K562 (cell line): ENCODE data around the gene EVA1A. TPM values are rescaled to one million over a fixed set of nuclear protein-coding genes. Genes with fewer than 3 reads are reported as not detected.

ENCODE experiments used
- ATAC-seq: fragments of 200-7000 bp; cut with Tn5 transposase; 3 replicates; pipeline ENCODE4 v1.9.1; 2020; ENCODE audit warnings: moderate library complexity
- BruUV-seq: library from RNA; stranded (reverse); fragments of 400-500 nt; replicated peaks from 2 replicates; lab custom pipeline; 2021; lab: Mats Ljungman, UMichigan
- CTCF ChIA-PET: fragments of 300-600 bp; formaldehyde crosslinking; extraction: SDS; loops from one replicate; lab custom pipeline; 2021; ENCODE audit warnings: low intra/inter-chr PET ratio; lab: Yijun Ruan, JAX
- POLR2A ChIA-PET: fragments of 300-600, 350-650 bp; sonication (Branson Sonifier 250); formaldehyde crosslinking; extraction: SDS; loops from one replicate; lab custom pipeline; 2021; ENCODE audit warnings: antibody characterized with exemption, inconsistent platforms; lab: Yijun Ruan, JAX
- DNase-seq, 4 experiments: peaks; one replicate each; pipeline versions ENCODE4 v3.0.0 to v3.0.0-alpha.2; 2011 to 2018; ENCODE audit warnings: low spot score in 3 of 4, mixed read lengths in 3 of 4; ENCODE audit errors: extremely low read depth in 1 of 4
- FAIRE-seq: peaks from 2 replicates; lab custom pipeline; 2011; peaks lifted over from hg19 to GRCh38; lab: Jason Lieb, UNC
- H2AFZ ChIP-seq: 2 replicates; pipeline ENCODE4 v1.6.0; 2011; ENCODE audit warnings: low read depth, low read length, control low read depth, inconsistent platforms
- H3K27ac ChIP-seq: fragments of 200-600 bp; 3 replicates; pipeline ENCODE4 v1.8.0; 2011; ENCODE audit warnings: low read depth, mild to moderate bottlenecking, control low read depth, inconsistent platforms, low read length, moderate library complexity, mixed read lengths; ENCODE audit errors: extremely low read depth
- H3K27me3 ChIP-seq, 2 experiments: fragments of 300-600 bp in 1 of 2; 2 replicates in 1 of 2; 3 replicates in 1 of 2; pipeline versions ENCODE4 v1.6.0 to v1.8.0; 2011; ENCODE audit warnings: inconsistent platforms in 2 of 2, low read length in 2 of 2, mild to moderate bottlenecking in 1 of 2, mixed read lengths in 1 of 2, moderate library complexity in 1 of 2; ENCODE audit not compliant: control insufficient read depth in 2 of 2, insufficient read depth in 2 of 2
- H3K36me3 ChIP-seq: fragments of 300-600 bp; 3 replicates; pipeline ENCODE4 v1.8.0; 2011; ENCODE audit warnings: mild to moderate bottlenecking, low read length, inconsistent platforms; ENCODE audit not compliant: control insufficient read depth, insufficient read depth
- H3K4me1 ChIP-seq, 2 experiments: fragments of 200-600 bp in 1 of 2; replicated peaks in 1 of 2; 2 replicates in 1 of 2; 3 replicates in 1 of 2; pipeline versions ENCODE4 v1.5.1 to v1.8.0; 2011; ENCODE audit warnings: inconsistent platforms in 2 of 2, low read length in 2 of 2, mild to moderate bottlenecking in 1 of 2, mixed read lengths in 1 of 2, moderate library complexity in 1 of 2; ENCODE audit not compliant: control insufficient read depth in 2 of 2, insufficient read depth in 2 of 2
- H3K4me2 ChIP-seq: 2 replicates; pipeline ENCODE4 v1.6.1; 2011; ENCODE audit warnings: low read length, control low read depth, inconsistent platforms, mixed read lengths; ENCODE audit not compliant: insufficient read depth
- H3K4me3 ChIP-seq: fragments of 200-600 bp; sonication (generic), shearing (Covaris generic); 2 replicates; pipeline ENCODE4 v1.5.1; 2016; ENCODE audit warnings: control low read depth, inconsistent platforms
- H3K79me2 ChIP-seq: fragments of 200-600 bp; 3 replicates; pipeline ENCODE4 v1.8.0; 2011; ENCODE audit warnings: low read length, inconsistent platforms; ENCODE audit not compliant: control insufficient read depth, insufficient read depth
- H3K9ac ChIP-seq, 2 experiments: 2 replicates each; pipeline versions ENCODE4 v1.6.0 to v1.6.1; 2011; ENCODE audit warnings: low read depth in 2 of 2, low read length in 2 of 2, control low read depth in 1 of 2, inconsistent platforms in 1 of 2, mild to moderate bottlenecking in 1 of 2, mixed read lengths in 1 of 2; ENCODE audit not compliant: insufficient read depth in 1 of 2
- H3K9me1 ChIP-seq: one replicate; pipeline ENCODE4 v1.6.0; 2011; ENCODE audit warnings: inconsistent platforms, mild to moderate bottlenecking, low read length, moderate library complexity; ENCODE audit not compliant: control insufficient read depth, insufficient read depth
- H3K9me3 ChIP-seq: replicated peaks from 2 replicates; pipeline ENCODE4 v1.5.1; 2011; ENCODE audit warnings: low read depth, low read length, inconsistent platforms; ENCODE audit not compliant: control insufficient read depth, insufficient read depth
- H4K20me1 ChIP-seq: replicated peaks from 2 replicates; pipeline ENCODE4 v1.6.1; 2011; ENCODE audit warnings: low read length, inconsistent platforms, mixed read lengths; ENCODE audit not compliant: control insufficient read depth, insufficient read depth
- ZNF764 ChIP-seq: fragments of 250-450 bp; sonication (Bioruptor Pico); IDR thresholded peaks from 2 replicates; pipeline ENCODE4 v1.4.0; 2020; ENCODE audit warnings: low read depth, mild to moderate bottlenecking, moderate library complexity
- WGBS: fragments of 100-300 bp; shearing (Covaris generic); methylation state at CpG from one replicate; pipeline ENCODE4 v1.1.6; 2016; ENCODE audit warnings: low coverage, mixed read lengths; ENCODE audit not compliant: insufficient coverage; ENCODE audit errors: missing lambda C conversion rate; 5-methylcytosine and 5-hydroxymethylcytosine counted together
- in situ Hi-C: fragments of 300-500 bp; cut with MboI; formaldehyde crosslinking; loops from 4 replicates; pipeline ENCODE4 v1.15.0; 2018; ENCODE audit warnings: inconsistent platforms, mixed read lengths
- intact Hi-C: fragments of 100-400 bp; cut with micrococcal nuclease; formaldehyde crosslinking; loops from 2 replicates; pipeline ENCODE4 v1.14.2; 2022
- polyA plus RNA-seq, 8 experiments: library from polyadenylated mRNA; depleted of rRNA in 4 of 8; stranded (reverse) in 5 of 8; unstranded in 3 of 8; fragments of >200 nt; fragmentation: Nextera tagmentation in 2 of 8; fragmentation: Illumina TruSeq in 1 of 8; extraction: Ambion mirVana in 2 of 8; extraction: Trizol in 1 of 8; gene quantifications; 2 replicates each; pipeline versions ENCODE4 v1.2.1 to v1.2.3, GENCODE V29; 2011 to 2014; ENCODE audit warnings: inconsistent platforms in 1 of 8, missing spikeins in 1 of 8
- total RNA-seq, 7 experiments: library from RNA; depleted of rRNA in 6 of 7; stranded (reverse); fragments of >200 nt in 6 of 7; fragmentation: Illumina TruSeq in 2 of 7; extraction: Trizol in 2 of 7; gene quantifications; 2 replicates each; pipeline versions ENCODE4 v1.2.1 to v1.2.3, GENCODE V29; 2011 to 2021; ENCODE audit warnings: low replicate concordance in 1 of 7
- TF ChIP-seq, protein P1 (sequence below): fragments of 450-650 bp; formaldehyde crosslinking; IDR thresholded peaks from 2 replicates; pipeline ENCODE4 v1.4.0; 2020; ENCODE audit warnings: mild to moderate bottlenecking

The EVA1A gene
- total and polyA plus RNA-seq, 9 of the 15 experiments (the other 6 are each of a cell fraction or from before 2014, with no cell fraction given): not detected

- Histone ChIP-seq H3K4me3 (no peak overlapping the region), H3K36me3 (no peaks in the 10 kb centered on the region), H4K20me1 (no peaks in the 10 kb centered on the region), H3K4me2 (no peak overlapping the region), H3K9me1 (no peaks in the 10 kb centered on the region), H3K9ac (no peak overlapping the region), H3K79me2 (no peaks in the 10 kb centered on the region), H3K27ac (no peak overlapping the region), H3K27me3 (no peaks in the 10 kb centered on the region), H3K9me3 (no peaks in the 10 kb centered on the region), H3K4me1 (no peaks in the 10 kb centered on the region), H2AFZ (no peak overlapping the region)
- FAIRE-seq: no peak
- intact Hi-C loops (no loop called here), in situ Hi-C loops (no loop called here)
- CTCF ChIA-PET: no interaction called here
- WGBS: under 1% methylated on average over 8 of the region's 8 CpGs
- ATAC-seq: no peak
- POLR2A ChIA-PET: interaction anchor here (0.6 to 1.1 kb wide), 3 partner anchors 12 to 26 kb away, joined by 3 read pairs; no protein-coding TSS in a partner anchor
- TF ChIP-seq ZNF764 (CRISPR knock-in tag): no peak
- no peak for DNase-seq
- BruUV-seq: no TSS peak
These were observed 9.5 kb upstream of the EVA1A start for GRCh38 chr2:75570024-75570947.

DNA sequence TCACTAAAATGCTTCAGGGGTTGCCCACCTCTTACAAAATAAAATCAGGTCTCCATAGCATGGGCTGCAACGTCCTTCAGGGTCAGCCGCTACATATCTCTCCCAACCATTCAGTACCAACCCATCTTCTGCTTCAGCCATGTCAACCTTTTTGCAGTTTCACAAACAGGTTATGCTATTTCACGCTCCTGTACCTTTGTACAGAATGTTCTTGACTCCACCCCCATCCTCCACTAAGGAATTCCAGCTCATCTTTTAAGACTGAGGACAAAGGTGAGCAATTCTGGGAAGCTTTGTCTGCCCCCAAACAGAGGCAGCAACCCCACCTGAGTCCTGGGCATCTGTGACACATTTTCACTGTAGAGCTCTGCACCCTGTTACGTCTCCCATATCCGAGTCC lies 8.8 kb upstream of the EVA1A start:
- in situ Hi-C loops (no loop called here), intact Hi-C loops (no loop called here)
- 0% methylated on average over 5 of the region's 5 CpGs for WGBS
- TF ChIP-seq, protein P1, sequence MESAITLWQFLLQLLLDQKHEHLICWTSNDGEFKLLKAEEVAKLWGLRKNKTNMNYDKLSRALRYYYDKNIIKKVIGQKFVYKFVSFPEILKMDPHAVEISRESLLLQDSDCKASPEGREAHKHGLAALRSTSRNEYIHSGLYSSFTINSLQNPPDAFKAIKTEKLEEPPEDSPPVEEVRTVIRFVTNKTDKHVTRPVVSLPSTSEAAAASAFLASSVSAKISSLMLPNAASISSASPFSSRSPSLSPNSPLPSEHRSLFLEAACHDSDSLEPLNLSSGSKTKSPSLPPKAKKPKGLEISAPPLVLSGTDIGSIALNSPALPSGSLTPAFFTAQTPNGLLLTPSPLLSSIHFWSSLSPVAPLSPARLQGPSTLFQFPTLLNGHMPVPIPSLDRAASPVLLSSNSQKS (CRISPR knock-in tag): no peak
- FAIRE-seq (no peak), DNase-seq (no peak), ATAC-seq (no peak)
- no peak overlapping the region for H3K27ac ChIP-seq
- no peaks in the 10 kb centered on the region for H3K9me1 ChIP-seq
- no peaks in the 10 kb centered on the region for H4K20me1 ChIP-seq
- no peak overlapping the region for H3K4me2 ChIP-seq
- ChIA-PET CTCF (no interaction called here), POLR2A (interaction anchor here (1.1 kb wide), 1 partner anchor 12 kb away, joined by 3 read pairs; no protein-coding TSS in a partner anchor)
- H3K9me3 ChIP-seq: no peaks in the 10 kb centered on the region
- H2AFZ ChIP-seq: no peak overlapping the region
- BruUV-seq: no TSS peak
- H3K36me3 ChIP-seq: no peaks in the 10 kb centered on the region
- H3K4me1 ChIP-seq: no peaks in the 10 kb centered on the region
- no peak overlapping the region for H3K4me3 ChIP-seq
- no peaks in the 10 kb centered on the region for H3K79me2 ChIP-seq
- H3K27me3 ChIP-seq: peaks cover 3 to 5% of the 10 kb centered on the region in 2 experiments; a peak in 3 of 5 replicates
- no peak overlapping the region for H3K9ac ChIP-seq
